Smooth muscle cell (in vitro differentiated cells): ENCODE data around the gene PLA2G2C. TPM values are rescaled to one million over a fixed set of nuclear protein-coding genes. Genes with fewer than 3 reads are reported as not detected.

Source experiments
- DNase-seq: peaks from one replicate; lab custom pipeline; 2025; ENCODE audit not compliant: unreplicated experiment; lab: John Stamatoyannopoulos, UW
- H2AFZ ChIP-seq: fragments of 200-600 bp; sonication (generic); 2 replicates; pipeline ENCODE4 v1.6.0; 2016; ENCODE audit warnings: antibody characterized with exemption, low read depth, mild to moderate bottlenecking
- H3F3A ChIP-seq: fragments of 200-600 bp; sonication (generic); 2 replicates; pipeline ENCODE4 v1.6.0; 2017; ENCODE audit warnings: antibody characterized with exemption, low read depth
- H3K27ac ChIP-seq: fragments of 200-600 bp; sonication (generic); 2 replicates; pipeline ENCODE4 v1.5.1; 2016; ENCODE audit warnings: low read depth, mild to moderate bottlenecking
- H3K27me3 ChIP-seq: fragments of 200-600 bp; sonication (generic); 2 replicates; pipeline ENCODE4 v1.6.1; 2016; ENCODE audit warnings: low read depth, mild to moderate bottlenecking
- H3K36me3 ChIP-seq: fragments of 200-600 bp; sonication (generic); 2 replicates; pipeline ENCODE4 v1.5.1; 2016; ENCODE audit warnings: low read depth
- H3K4me1 ChIP-seq: fragments of 200-600 bp; sonication (generic); 2 replicates; pipeline ENCODE4 v1.5.1; 2016; ENCODE audit warnings: low read depth
- H3K4me2 ChIP-seq: fragments of 200-600 bp; sonication (generic); 2 replicates; pipeline ENCODE4 v1.6.0; 2016; ENCODE audit warnings: mild to moderate bottlenecking
- H3K4me3 ChIP-seq: fragments of 200-600 bp; sonication (generic); 2 replicates; pipeline ENCODE4 v1.5.1; 2016; ENCODE audit warnings: mild to moderate bottlenecking
- H3K79me2 ChIP-seq: fragments of 200-600 bp; sonication (generic); 2 replicates; pipeline ENCODE4 v1.6.0; 2016; ENCODE audit warnings: low read depth, mild to moderate bottlenecking
- H3K9ac ChIP-seq: fragments of 200-600 bp; sonication (generic); 2 replicates; pipeline ENCODE4 v1.6.0; 2016; ENCODE audit warnings: low read depth
- H3K9me3 ChIP-seq: fragments of 200-600 bp; sonication (generic); replicated peaks from 2 replicates; pipeline ENCODE4 v1.5.1; 2016; ENCODE audit warnings: low read depth
- H4K20me1 ChIP-seq: fragments of 200-600 bp; sonication (generic); 2 replicates; pipeline ENCODE4 v1.6.0; 2016; ENCODE audit warnings: low read depth
- CTCF ChIP-seq: fragments of 200-600 bp; sonication (generic); IDR thresholded peaks from 2 replicates; pipeline ENCODE4 v1.5.1; 2017; ENCODE audit warnings: borderline replicate concordance, mild to moderate bottlenecking, antibody characterized with exemption; ENCODE audit not compliant: insufficient read depth, poor library complexity, severe bottlenecking
- WGBS: methylation state at CpG from one replicate; pipeline ENCODE4 v1.1.7; 2016; ENCODE audit warnings: low lambda C conversion rate; 5-methylcytosine and 5-hydroxymethylcytosine counted together
- polyA plus RNA-seq: library from polyadenylated mRNA; unstranded; fragments of >200 nt; fragmentation: Nextera tagmentation; extraction: Ambion mirVana; gene quantifications from 2 replicates; pipeline ENCODE4 v1.2.1, GENCODE V29; 2016
- total RNA-seq: library from RNA; depleted of rRNA; stranded (reverse); fragments of >200 nt; gene quantifications from 2 replicates; pipeline ENCODE4 v1.2.3, GENCODE V29; 2014

Gene PLA2G2C
- total and polyA plus RNA-seq, 2 experiments from 2014 or later: 0.09 TPM; not detected in 1

DNA sequence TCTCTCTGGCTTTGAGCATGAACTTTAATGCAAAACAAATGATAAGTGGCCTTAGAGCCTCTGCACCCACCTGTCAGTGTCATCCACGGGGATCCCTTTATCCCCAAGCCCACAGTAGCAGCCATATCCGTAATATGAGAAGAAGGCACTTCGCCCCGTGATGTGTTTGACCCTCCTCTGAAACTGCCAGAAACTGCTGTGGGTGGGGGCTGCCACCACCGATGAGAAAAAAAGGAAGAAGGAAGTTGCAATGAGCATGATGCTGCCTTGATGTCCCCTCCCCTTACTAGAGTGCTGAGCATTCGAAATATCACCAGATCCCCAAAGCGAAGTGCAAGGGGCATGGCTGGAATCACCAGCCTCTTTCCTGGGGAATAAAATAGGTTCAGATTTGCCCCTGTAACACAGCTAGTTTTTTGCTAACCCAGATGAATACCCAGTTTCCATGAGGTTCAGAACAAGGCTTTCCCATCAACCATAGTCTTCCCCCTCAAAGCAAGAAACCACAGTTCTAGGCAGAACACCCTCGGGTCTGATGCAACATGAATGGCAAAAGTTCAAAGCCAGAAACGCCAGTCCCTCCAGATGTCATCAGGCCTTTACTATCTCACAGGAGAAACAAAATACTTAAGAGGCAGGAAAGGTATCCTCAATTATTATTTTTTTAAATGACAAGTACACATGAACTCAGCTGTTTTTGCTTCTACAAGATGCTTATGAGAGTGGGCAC lies 11.2 kb downstream of the PLA2G2C start:
- H3K27ac ChIP-seq: no peak overlapping the region
- TF ChIP-seq CTCF: no peak
- H3K9me3 ChIP-seq: no peaks in the 10 kb centered on the region
- H3K4me1 ChIP-seq: no peaks in the 10 kb centered on the region
- H3K4me2 ChIP-seq: no peak overlapping the region
- DNase-seq: no peak
- WGBS: 76% methylated on average over 9 of the region's 9 CpGs
- no peak overlapping the region for H2AFZ ChIP-seq
- no peak overlapping the region for H3K4me3 ChIP-seq
- no peaks in the 10 kb centered on the region for H3F3A ChIP-seq
- no peaks in the 10 kb centered on the region for H3K27me3 ChIP-seq
- no peak overlapping the region for H3K9ac ChIP-seq
- H4K20me1 ChIP-seq: no peaks in the 10 kb centered on the region
- H3K79me2 ChIP-seq: no peaks in the 10 kb centered on the region
- no peaks in the 10 kb centered on the region for H3K36me3 ChIP-seq

DNA sequence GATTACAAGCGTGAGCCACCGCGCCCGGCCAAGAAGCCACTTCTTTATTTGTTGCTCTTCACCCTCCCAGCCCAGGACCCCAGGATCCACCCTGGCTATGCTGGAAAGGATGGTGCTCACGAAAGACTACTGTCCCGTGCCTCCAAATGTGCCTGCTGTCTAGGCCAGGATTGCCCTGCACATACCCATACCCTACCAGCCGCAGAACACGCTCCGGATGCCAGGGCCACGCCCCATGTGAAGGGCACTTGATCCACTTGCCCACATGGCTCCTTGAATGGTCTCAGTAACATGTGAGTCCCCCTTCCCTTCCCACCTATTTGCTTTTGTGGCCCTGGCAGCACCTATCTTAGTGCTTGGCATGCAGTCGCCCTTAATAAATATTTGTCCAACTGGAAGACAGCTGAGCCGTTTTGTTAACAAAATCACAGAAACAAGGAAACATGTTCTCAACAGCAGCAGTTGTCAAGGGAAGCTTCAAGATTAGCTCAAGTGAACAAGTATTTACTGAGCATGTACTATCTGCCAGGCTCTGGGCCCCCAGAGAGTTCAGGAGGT lies 14.2 kb downstream of the PLA2G2C start:
- no peak for TF ChIP-seq CTCF
- Histone ChIP-seq H4K20me1 (no peaks in the 10 kb centered on the region), H3K27ac (no peak overlapping the region), H3K4me1 (no peaks in the 10 kb centered on the region), H3K9ac (no peak overlapping the region), H3K79me2 (no peaks in the 10 kb centered on the region), H3K4me3 (no peak overlapping the region), H3K4me2 (no peak overlapping the region), H3K27me3 (no peaks in the 10 kb centered on the region), H2AFZ (no peak overlapping the region), H3F3A (no peaks in the 10 kb centered on the region), H3K9me3 (no peaks in the 10 kb centered on the region), H3K36me3 (no peaks in the 10 kb centered on the region)
- WGBS: 95% methylated on average over 12 of the region's 12 CpGs
- no peak for DNase-seq

GRCh38 chr1:20169932-20170331 lies 16.4 kb downstream of the PLA2G2C start:
- no peaks in the 10 kb centered on the region for H3K36me3 ChIP-seq

More at GRCh38 chr1:20169932-20170331, 16.4 kb downstream of the PLA2G2C start:
- no peak for DNase-seq
- H3K27ac ChIP-seq: no peak overlapping the region
- H3K9ac ChIP-seq: no peak overlapping the region
- TF ChIP-seq CTCF: no peak
- no peak overlapping the region for H3K4me2 ChIP-seq
- H3K27me3 ChIP-seq: no peaks in the 10 kb centered on the region
- no peaks in the 10 kb centered on the region for H3F3A ChIP-seq
- no peaks in the 10 kb centered on the region for H3K4me1 ChIP-seq
- WGBS: 95% methylated on average over 5 of the region's 5 CpGs
- H2AFZ ChIP-seq: no peak overlapping the region
- H3K4me3 ChIP-seq: no peak overlapping the region
- no peaks in the 10 kb centered on the region for H3K79me2 ChIP-seq
- no peaks in the 10 kb centered on the region for H4K20me1 ChIP-seq
- H3K9me3 ChIP-seq: no peaks in the 10 kb centered on the region
